Panc1 (cell line): ENCODE results near the gene RBMS3. TPM values are rescaled to one million over a fixed set of nuclear protein-coding genes. Genes with fewer than 3 reads are reported as not detected.

Source experiments
- ATAC-seq: fragments of 200-7000 bp; cut with Tn5 transposase; 2 replicates; pipeline ENCODE4 v1.9.1; 2020; ENCODE audit warnings: mild to moderate bottlenecking, moderate library complexity
- BruUV-seq: library from RNA; stranded (reverse); fragments of 400-500 nt; replicated peaks from 2 replicates; lab custom pipeline; 2021; lab: Mats Ljungman, UMichigan
- CTCF ChIA-PET: fragments of 300-600 bp; sonication (Branson Sonifier 250); formaldehyde crosslinking; loops from one replicate; lab custom pipeline; 2022; ENCODE audit warnings: antibody characterized with exemption; lab: Charles Lee
- POLR2A ChIA-PET: fragments of 300-600 bp; sonication (Branson Sonifier 250); formaldehyde crosslinking; loops from one replicate; lab custom pipeline; 2022; ENCODE audit warnings: antibody characterized with exemption; lab: Charles Lee
- DNase-seq: peaks from one replicate; pipeline ENCODE4 v3.0.0-alpha.2; 2010; ENCODE audit warnings: low read depth, low spot score
- H3K27ac ChIP-seq: 2 replicates; pipeline ENCODE4 v1.5.1; 2011; ENCODE audit warnings: mild to moderate bottlenecking, low read length, inconsistent platforms
- H3K27me3 ChIP-seq: fragments of 200-500 bp; sonication (Bioruptor generic); 2 replicates; pipeline ENCODE4 v1.6.0; 2014; ENCODE audit warnings: low read length, inconsistent platforms; ENCODE audit not compliant: control insufficient read depth, insufficient read depth
- H3K36me3 ChIP-seq: fragments of 200-500 bp; sonication (Bioruptor generic); 2 replicates; pipeline ENCODE4 v1.5.1; 2014; ENCODE audit warnings: inconsistent platforms, mild to moderate bottlenecking, low read length, moderate library complexity; ENCODE audit not compliant: control insufficient read depth, insufficient read depth
- H3K4me1 ChIP-seq: 2 replicates; pipeline ENCODE4 v1.5.1; 2011; ENCODE audit warnings: inconsistent platforms, mild to moderate bottlenecking, low read length, moderate library complexity; ENCODE audit not compliant: control insufficient read depth, insufficient read depth
- H3K4me3 ChIP-seq, 2 experiments: 2 replicates each; pipeline ENCODE4 v1.5.1; 2011 to 2012; ENCODE audit warnings: low read depth in 2 of 2, low read length in 2 of 2, mild to moderate bottlenecking in 2 of 2, inconsistent platforms in 1 of 2, moderate library complexity in 1 of 2
- H3K9me3 ChIP-seq: fragments of 200-500 bp; sonication (Bioruptor generic); 2 replicates; pipeline ENCODE4 v1.5.1; 2014; ENCODE audit warnings: low read depth, mild to moderate bottlenecking, inconsistent platforms, low read length, moderate library complexity; ENCODE audit not compliant: control insufficient read depth, insufficient read depth
- POLR2AphosphoS5 ChIP-seq: IDR thresholded peaks from 2 replicates; pipeline ENCODE4 v1.6.1; 2012; ENCODE audit warnings: mild to moderate bottlenecking, low read depth, low read length, moderate library complexity
- SIN3A ChIP-seq: IDR thresholded peaks from 2 replicates; pipeline ENCODE4 v1.6.1; 2012; ENCODE audit warnings: low read depth, mild to moderate bottlenecking, low read length, moderate library complexity, borderline replicate concordance; ENCODE audit not compliant: insufficient read depth
- TCF7L2 ChIP-seq: IDR thresholded peaks from 2 replicates; pipeline ENCODE4 v1.6.1; 2011; ENCODE audit warnings: mild to moderate bottlenecking, low read depth, low read length, inconsistent platforms
- in situ Hi-C: cut with HindIII; loops from 2 replicates; pipeline ENCODE4 v1.10.0; 2016; ENCODE audit warnings: low sequenced_read_pairs, low pct_unique_long_range_greater_than_20kb
- intact Hi-C: fragments of 100-400 bp; cut with micrococcal nuclease; formaldehyde crosslinking; loops from one replicate; pipeline ENCODE4 v1.10.0; 2022; ENCODE audit not compliant: unreplicated experiment
- total RNA-seq: library from RNA; stranded (reverse); gene quantifications from one replicate; pipeline ENCODE4 v1.2.1, GENCODE V29; 2021; ENCODE audit not compliant: unreplicated experiment
- TF ChIP-seq, protein P1 (sequence below): fragments of 450-650 bp; IDR thresholded peaks from 2 replicates; pipeline ENCODE4 v1.5.1; 2017; ENCODE audit warnings: mild to moderate bottlenecking
- TF ChIP-seq, protein P2 (sequence below), 2 experiments: IDR thresholded peaks; 2 replicates each; pipeline ENCODE4 v1.6.1; 2011 to 2012; ENCODE audit warnings: low read depth in 2 of 2, control low read depth in 1 of 2, low read length in 1 of 2, mild to moderate bottlenecking in 1 of 2, moderate library complexity in 1 of 2; ENCODE audit not compliant: insufficient read depth in 1 of 2

The RBMS3 gene
- total RNA-seq, 1 experiment from 2014 or later, result 1.1 TPM

DNA sequence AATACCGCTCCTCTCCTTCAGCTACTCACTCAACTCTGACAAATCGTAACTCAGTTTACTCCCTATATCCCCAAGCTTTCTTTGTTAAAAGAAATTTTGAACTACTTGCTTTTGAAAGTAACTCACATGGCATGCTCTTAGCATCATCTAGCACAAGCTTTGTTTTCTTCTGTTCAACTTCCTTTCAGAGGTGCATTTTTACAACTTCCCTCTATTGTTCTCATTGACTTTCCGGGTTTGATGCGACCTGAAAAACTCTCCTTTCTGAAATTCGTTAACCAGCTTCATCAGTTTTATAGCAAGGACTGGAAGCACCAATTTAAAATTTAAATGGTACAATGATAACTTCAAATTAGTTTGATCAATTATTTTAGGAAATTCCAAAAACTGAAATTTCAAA, 696.0 kb downstream of the RBMS3 start:
- DNase-seq, result no peak
- H3K4me3 ChIP-seq, result no peak overlapping the region
- no peaks in the 10 kb centered on the region for H3K36me3 ChIP-seq
- no peaks in the 10 kb centered on the region for H3K9me3 ChIP-seq
- H3K27ac ChIP-seq, result no peak overlapping the region
- intact Hi-C loops, result no loop called here
- in situ Hi-C loops, result no loop called here
- POLR2A ChIA-PET, result no interaction called here
- H3K4me1 ChIP-seq, result no peaks in the 10 kb centered on the region
- no peak for ATAC-seq
- CTCF ChIA-PET, result no interaction called here
- no peaks in the 10 kb centered on the region for H3K27me3 ChIP-seq
- no TSS peak for BruUV-seq
- TF ChIP-seq TCF7L2 (no peak), POLR2AphosphoS5 (no peak), SIN3A (no peak)
- TF ChIP-seq, protein P1, sequence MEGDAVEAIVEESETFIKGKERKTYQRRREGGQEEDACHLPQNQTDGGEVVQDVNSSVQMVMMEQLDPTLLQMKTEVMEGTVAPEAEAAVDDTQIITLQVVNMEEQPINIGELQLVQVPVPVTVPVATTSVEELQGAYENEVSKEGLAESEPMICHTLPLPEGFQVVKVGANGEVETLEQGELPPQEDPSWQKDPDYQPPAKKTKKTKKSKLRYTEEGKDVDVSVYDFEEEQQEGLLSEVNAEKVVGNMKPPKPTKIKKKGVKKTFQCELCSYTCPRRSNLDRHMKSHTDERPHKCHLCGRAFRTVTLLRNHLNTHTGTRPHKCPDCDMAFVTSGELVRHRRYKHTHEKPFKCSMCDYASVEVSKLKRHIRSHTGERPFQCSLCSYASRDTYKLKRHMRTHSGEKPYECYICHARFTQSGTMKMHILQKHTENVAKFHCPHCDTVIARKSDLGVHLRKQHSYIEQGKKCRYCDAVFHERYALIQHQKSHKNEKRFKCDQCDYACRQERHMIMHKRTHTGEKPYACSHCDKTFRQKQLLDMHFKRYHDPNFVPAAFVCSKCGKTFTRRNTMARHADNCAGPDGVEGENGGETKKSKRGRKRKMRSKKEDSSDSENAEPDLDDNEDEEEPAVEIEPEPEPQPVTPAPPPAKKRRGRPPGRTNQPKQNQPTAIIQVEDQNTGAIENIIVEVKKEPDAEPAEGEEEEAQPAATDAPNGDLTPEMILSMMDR, result no peak
- TF ChIP-seq, protein P2, sequence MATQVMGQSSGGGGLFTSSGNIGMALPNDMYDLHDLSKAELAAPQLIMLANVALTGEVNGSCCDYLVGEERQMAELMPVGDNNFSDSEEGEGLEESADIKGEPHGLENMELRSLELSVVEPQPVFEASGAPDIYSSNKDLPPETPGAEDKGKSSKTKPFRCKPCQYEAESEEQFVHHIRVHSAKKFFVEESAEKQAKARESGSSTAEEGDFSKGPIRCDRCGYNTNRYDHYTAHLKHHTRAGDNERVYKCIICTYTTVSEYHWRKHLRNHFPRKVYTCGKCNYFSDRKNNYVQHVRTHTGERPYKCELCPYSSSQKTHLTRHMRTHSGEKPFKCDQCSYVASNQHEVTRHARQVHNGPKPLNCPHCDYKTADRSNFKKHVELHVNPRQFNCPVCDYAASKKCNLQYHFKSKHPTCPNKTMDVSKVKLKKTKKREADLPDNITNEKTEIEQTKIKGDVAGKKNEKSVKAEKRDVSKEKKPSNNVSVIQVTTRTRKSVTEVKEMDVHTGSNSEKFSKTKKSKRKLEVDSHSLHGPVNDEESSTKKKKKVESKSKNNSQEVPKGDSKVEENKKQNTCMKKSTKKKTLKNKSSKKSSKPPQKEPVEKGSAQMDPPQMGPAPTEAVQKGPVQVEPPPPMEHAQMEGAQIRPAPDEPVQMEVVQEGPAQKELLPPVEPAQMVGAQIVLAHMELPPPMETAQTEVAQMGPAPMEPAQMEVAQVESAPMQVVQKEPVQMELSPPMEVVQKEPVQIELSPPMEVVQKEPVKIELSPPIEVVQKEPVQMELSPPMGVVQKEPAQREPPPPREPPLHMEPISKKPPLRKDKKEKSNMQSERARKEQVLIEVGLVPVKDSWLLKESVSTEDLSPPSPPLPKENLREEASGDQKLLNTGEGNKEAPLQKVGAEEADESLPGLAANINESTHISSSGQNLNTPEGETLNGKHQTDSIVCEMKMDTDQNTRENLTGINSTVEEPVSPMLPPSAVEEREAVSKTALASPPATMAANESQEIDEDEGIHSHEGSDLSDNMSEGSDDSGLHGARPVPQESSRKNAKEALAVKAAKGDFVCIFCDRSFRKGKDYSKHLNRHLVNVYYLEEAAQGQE (IDR thresholded peaks at IDR 0.05; ENCODE audit: insufficient read depth in 1 of 2, low read depth in 2 of 2, low read length in 1 of 2), result no peak

DNA sequence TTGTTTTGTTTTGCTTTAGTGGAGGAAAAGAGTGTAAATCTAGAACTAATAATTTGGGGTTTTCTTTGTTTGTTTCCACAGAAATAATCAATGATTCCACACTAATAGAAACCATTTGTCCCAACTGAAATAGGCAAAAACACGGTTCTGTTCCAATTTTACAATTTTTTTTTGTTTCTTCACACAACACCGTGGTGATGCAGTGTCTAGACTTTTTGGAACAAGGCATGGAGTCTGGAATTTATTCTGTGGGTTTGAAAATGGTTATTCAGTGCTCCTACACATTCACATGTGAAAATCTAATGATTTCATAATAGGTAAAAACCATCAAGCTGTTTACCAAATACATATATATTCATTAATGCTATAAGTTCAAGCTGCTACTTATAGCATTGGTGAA, 696.5 kb downstream of the RBMS3 start:
- no peaks in the 10 kb centered on the region for H3K27me3 ChIP-seq
- in situ Hi-C loops, result no loop called here
- H3K4me1 ChIP-seq, result no peaks in the 10 kb centered on the region
- H3K4me3 ChIP-seq, result no peak overlapping the region
- ChIA-PET CTCF (no interaction called here), POLR2A (interaction anchor here (0.6 kb wide), 1 partner anchor 1162 kb away, joined by 3 read pairs; no protein-coding TSS in a partner anchor)
- no peak for ATAC-seq
- no peaks in the 10 kb centered on the region for H3K36me3 ChIP-seq
- H3K27ac ChIP-seq, result no peak overlapping the region
- DNase-seq, result no peak
- TF ChIP-seq SIN3A (no peak), TCF7L2 (no peak), POLR2AphosphoS5 (no peak)
- TF ChIP-seq, protein P2 (IDR thresholded peaks at IDR 0.05; ENCODE audit: insufficient read depth in 1 of 2, low read depth in 2 of 2, low read length in 1 of 2), result no peak
- TF ChIP-seq, protein P1, result no peak
- no peaks in the 10 kb centered on the region for H3K9me3 ChIP-seq
- intact Hi-C loops, result no loop called here
- no TSS peak for BruUV-seq
